Calu3 (cell line): Measurements from ENCODE around the gene HUNK. TPM values are rescaled to one million over a fixed set of nuclear protein-coding genes. Genes with fewer than 3 reads are reported as not detected.
"Not testable (repeated sequence)": the region's sequence is repeated elsewhere in the genome, so short reads cannot be mapped to it uniquely, and the experiment has no call there.

Experiments
- BruUV-seq: library from RNA; stranded (reverse); fragments of 400-500 nt; replicated peaks from 2 replicates; lab custom pipeline; 2021; lab: Mats Ljungman, UMichigan
- CTCF ChIA-PET: fragments of 300-600 bp; sonication (Branson Sonifier 250); formaldehyde crosslinking; loops from one replicate; lab custom pipeline; 2022; ENCODE audit warnings: antibody characterized with exemption; lab: Charles Lee
- DNase-seq: peaks from one replicate; pipeline ENCODE4 v3.0.0; 2022
- H3K27ac Mint-ChIP-seq: one replicate; pipeline ENCODE4 v1.8.0; 2022; ENCODE audit warnings: mixed read lengths; ENCODE audit not compliant: unreplicated experiment
- H3K27me3 Mint-ChIP-seq: one replicate; pipeline ENCODE4 v1.8.0; 2022; ENCODE audit warnings: mixed read lengths; ENCODE audit not compliant: unreplicated experiment
- H3K36me3 Mint-ChIP-seq: one replicate; pipeline ENCODE4 v1.8.0; 2022; ENCODE audit warnings: mild to moderate bottlenecking, moderate library complexity, mixed read lengths; ENCODE audit not compliant: insufficient read depth, unreplicated experiment
- H3K4me1 Mint-ChIP-seq: one replicate; pipeline ENCODE4 v1.8.0; 2022; ENCODE audit warnings: mild to moderate bottlenecking, low read depth, mixed read lengths; ENCODE audit not compliant: unreplicated experiment
- H3K4me3 Mint-ChIP-seq: one replicate; pipeline ENCODE4 v1.8.0; 2022; ENCODE audit warnings: mild to moderate bottlenecking, low read depth, moderate library complexity, mixed read lengths; ENCODE audit not compliant: unreplicated experiment
- H3K9me3 Mint-ChIP-seq: one replicate; pipeline ENCODE4 v1.8.0; 2022; ENCODE audit warnings: low read depth, mixed read lengths; ENCODE audit not compliant: unreplicated experiment
- intact Hi-C: fragments of 100-400 bp; cut with micrococcal nuclease; formaldehyde crosslinking; loops from one replicate; pipeline ENCODE4 v1.10.0; 2022; ENCODE audit not compliant: unreplicated experiment
- total RNA-seq: library from RNA; stranded (reverse); gene quantifications from 2 replicates; pipeline ENCODE4 v1.2.3, GENCODE V29; 2022
- TF ChIP-seq, protein P1 (sequence below): fragments of 200-600 bp; IDR thresholded peaks from one replicate; pipeline ENCODE4 v1.8.0; 2022; ENCODE audit warnings: antibody characterized with exemption; ENCODE audit not compliant: unreplicated experiment

The HUNK gene
- total RNA-seq, 1 experiment from 2014 or later: 2.3 TPM

DNA sequence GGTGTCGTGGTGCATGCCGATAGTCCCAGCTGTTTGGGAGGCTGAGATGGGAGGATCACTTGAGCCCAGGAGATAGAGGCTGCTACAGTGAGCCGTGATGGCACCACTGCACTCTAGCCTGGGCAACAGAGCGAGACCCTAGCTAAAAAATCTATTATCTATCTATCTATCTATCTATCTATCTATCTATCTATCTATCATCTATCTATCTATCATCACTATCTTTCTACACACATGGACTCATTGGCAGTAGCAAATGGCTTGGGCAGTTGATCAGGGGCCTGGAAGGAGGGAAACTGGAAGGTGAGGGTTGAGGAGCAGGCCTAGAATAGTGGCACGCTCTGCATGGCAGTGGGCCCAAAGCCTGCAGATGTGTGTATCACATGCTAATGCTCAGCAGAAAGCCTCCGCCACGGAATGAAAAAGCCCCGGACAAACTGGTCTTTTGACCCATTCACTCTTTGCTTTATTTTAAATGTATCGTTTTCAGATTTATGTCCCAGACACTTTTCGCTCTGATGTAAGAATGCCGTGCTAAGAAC, 7.3 kb upstream of the HUNK start:
- H3K4me3 Mint-ChIP-seq: no peak overlapping the region
- CTCF ChIA-PET: interaction anchor here (0.6 to 2.3 kb wide), 4 partner anchors 79 to 392 kb away, joined by 3 to 14 read pairs (median 4); no protein-coding TSS in a partner anchor
- H3K4me1 Mint-ChIP-seq: no peaks in the 10 kb centered on the region
- TF ChIP-seq, protein P1, sequence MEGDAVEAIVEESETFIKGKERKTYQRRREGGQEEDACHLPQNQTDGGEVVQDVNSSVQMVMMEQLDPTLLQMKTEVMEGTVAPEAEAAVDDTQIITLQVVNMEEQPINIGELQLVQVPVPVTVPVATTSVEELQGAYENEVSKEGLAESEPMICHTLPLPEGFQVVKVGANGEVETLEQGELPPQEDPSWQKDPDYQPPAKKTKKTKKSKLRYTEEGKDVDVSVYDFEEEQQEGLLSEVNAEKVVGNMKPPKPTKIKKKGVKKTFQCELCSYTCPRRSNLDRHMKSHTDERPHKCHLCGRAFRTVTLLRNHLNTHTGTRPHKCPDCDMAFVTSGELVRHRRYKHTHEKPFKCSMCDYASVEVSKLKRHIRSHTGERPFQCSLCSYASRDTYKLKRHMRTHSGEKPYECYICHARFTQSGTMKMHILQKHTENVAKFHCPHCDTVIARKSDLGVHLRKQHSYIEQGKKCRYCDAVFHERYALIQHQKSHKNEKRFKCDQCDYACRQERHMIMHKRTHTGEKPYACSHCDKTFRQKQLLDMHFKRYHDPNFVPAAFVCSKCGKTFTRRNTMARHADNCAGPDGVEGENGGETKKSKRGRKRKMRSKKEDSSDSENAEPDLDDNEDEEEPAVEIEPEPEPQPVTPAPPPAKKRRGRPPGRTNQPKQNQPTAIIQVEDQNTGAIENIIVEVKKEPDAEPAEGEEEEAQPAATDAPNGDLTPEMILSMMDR: no peak
- H3K36me3 Mint-ChIP-seq: no peaks in the 10 kb centered on the region
- H3K27ac Mint-ChIP-seq: no peak overlapping the region
- H3K9me3 Mint-ChIP-seq: no peaks in the 10 kb centered on the region
- intact Hi-C loops: loop anchor here (10.0 kb wide), 1 partner anchor 81 kb away; no protein-coding TSS in a partner anchor
- peaks cover 15% of the 10 kb centered on the region for H3K27me3 Mint-ChIP-seq
- BruUV-seq: no TSS peak
- no peak for DNase-seq

DNA sequence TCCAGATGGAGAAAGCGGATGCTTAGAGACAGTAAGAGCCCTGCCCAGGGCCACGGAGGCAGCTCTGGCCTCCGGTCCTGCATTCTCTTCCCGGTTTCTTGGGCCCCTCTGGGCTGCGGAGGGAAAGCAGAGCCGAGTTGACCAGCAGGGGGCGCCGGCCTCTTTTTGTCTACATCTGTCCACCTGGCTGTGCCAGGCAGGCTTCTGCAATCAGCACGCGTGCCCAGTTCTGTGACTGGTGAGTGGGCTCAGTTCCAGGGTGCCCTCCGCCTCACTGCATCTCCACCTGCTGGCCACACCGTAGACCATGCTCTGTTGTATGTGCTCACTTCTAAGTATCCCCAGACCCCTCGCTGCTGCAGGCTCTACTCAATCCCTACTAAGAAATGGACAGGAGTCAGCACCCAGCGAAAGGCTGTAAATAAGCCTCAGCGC, 6.7 kb upstream of the HUNK start:
- no peak overlapping the region for H3K4me3 Mint-ChIP-seq
- peaks cover 9% of the 10 kb centered on the region for H3K27me3 Mint-ChIP-seq
- CTCF ChIA-PET: interaction anchor here (0.6 to 2.3 kb wide), 4 partner anchors 80 to 391 kb away, joined by 3 to 14 read pairs (median 4); no protein-coding TSS in a partner anchor
- intact Hi-C loops: loop anchor here (2.0 to 10.0 kb wide), 2 partner anchors 81 to 393 kb away; no protein-coding TSS in a partner anchor
- H3K27ac Mint-ChIP-seq: no peak overlapping the region
- H3K4me1 Mint-ChIP-seq: no peaks in the 10 kb centered on the region
- H3K36me3 Mint-ChIP-seq: no peaks in the 10 kb centered on the region
- BruUV-seq: no TSS peak
- DNase-seq: peak; percentile 89
- TF ChIP-seq, protein P1: peak; percentile 77
- no peaks in the 10 kb centered on the region for H3K9me3 Mint-ChIP-seq

DNA sequence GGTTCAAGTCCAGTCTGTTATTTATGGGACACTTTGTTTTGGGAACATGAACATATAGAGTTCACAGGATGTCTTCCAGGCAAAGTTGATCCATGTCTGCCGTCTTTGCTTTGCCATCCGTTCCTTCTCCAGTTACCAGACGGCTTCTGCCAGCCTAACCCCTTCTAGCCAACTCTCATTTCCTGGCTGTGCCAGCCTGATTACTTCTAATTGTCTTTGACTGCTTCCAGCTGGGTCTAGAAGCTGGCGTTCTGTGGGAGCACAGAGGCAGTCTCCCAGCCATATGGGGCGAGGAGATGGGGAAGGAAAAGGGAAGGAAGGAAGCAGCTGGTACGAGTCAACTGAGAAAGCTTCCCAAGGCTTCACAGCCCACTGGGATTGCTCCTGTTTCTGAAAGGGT, 3.1 kb upstream of the HUNK start:
- TF ChIP-seq, protein P1: no peak
- CTCF ChIA-PET: no interaction called here
- no TSS peak for BruUV-seq
- Mint-ChIP-seq H3K9me3 (no peaks in the 10 kb centered on the region), H3K36me3 (peaks cover 11% of the 10 kb centered on the region), H3K4me3 (no peak overlapping the region), H3K4me1 (no peaks in the 10 kb centered on the region), H3K27me3 (no peaks in the 10 kb centered on the region), H3K27ac (no peak overlapping the region)
- no peak for DNase-seq
- intact Hi-C loops: loop anchor here (10.0 kb wide), 1 partner anchor 85 kb away; no protein-coding TSS in a partner anchor

DNA sequence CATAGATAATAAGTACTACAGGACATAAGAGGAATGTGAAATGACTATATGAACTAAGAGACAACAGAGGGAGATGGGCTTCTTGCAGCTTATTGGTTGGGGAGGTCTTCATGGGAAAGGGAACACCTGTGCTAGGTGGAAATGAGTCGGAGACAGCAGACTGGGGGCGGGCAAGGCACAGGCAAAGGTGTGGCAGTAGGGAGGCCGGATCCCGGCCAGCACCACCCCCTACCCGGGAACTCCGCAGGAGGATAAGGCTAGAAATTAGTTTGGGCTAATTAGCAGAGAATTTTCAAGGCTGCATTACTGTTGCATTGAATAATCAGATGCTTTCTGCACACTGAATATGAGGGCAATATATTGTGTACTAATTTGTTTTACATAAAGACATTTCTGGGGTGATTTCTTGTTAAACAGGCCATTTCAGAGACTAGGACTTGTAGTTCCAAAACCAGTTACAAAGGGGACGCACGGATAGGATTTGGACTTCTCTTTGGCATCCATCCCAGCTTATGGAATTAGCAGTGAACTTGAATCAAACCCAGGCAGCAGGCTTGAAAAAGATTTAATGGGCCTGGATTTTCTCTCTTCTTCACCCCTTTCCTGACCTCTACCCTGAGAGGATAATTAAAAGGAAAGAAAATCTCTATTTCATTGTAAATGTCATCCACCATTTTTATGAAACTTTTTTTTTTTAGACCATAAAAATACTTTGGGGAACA, 2.2 kb upstream of the HUNK start:
- no peaks in the 10 kb centered on the region for H3K4me1 Mint-ChIP-seq
- no peaks in the 10 kb centered on the region for H3K27me3 Mint-ChIP-seq
- H3K27ac Mint-ChIP-seq: no peak overlapping the region
- intact Hi-C loops: no loop called here
- no peak for DNase-seq
- peaks cover 11% of the 10 kb centered on the region for H3K36me3 Mint-ChIP-seq
- no peak overlapping the region for H3K4me3 Mint-ChIP-seq
- TF ChIP-seq, protein P1: no peak
- CTCF ChIA-PET: no interaction called here
- BruUV-seq: no TSS peak
- H3K9me3 Mint-ChIP-seq: no peaks in the 10 kb centered on the region

DNA sequence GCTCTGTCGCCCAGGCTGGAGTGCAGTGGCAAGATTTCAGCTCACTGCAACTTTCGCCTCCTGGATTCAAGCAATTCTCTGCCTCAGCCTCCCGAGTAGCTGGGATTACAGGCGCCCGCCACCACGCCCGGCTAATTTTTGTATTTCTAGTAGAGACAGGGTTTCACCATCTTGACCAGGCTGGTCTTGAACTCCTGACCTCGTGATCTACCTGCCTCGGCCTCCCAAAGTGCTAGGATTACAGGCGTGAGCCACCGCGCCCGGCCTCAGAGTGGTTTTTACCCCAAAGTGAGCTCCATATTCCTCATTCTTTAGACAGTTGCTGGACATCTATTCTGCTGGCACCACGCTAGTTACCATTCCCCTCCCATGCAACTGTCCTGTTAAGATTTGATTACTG, 1.4 kb upstream of the HUNK start:
- H3K4me3 Mint-ChIP-seq, intact Hi-C loops, H3K27ac Mint-ChIP-seq: not testable (repeated sequence)

More for the DNA sequence above, 1.4 kb upstream of the HUNK start:
- peaks cover 11% of the 10 kb centered on the region for H3K36me3 Mint-ChIP-seq
- CTCF ChIA-PET, H3K9me3 Mint-ChIP-seq, DNase-seq, BruUV-seq, H3K27me3 Mint-ChIP-seq, H3K4me1 Mint-ChIP-seq: not testable (repeated sequence)
